ENCODE data around the gene SPANXC.

SPANXC gene

DNA sequence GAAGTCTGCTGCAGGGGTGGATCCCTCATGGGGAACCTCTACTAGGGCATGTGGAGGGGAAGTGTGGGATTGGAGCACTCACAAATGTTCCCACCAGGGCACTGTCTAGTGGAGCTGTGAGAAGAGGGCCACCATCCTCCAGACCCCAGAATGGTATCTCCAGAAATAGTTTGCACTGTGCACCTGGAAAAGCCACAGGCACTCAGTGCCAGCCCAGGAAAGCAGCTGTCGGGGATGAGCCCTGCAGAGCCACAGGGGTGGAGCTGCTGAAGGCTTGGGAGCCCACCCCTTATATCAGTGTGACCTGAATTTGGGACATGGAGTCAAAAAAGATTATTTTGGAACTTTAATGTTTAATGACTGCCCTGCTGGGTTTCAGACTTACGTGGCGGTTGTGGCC is 40.4 kb downstream of the SPANXC start:
- H3K4me3 ChIP-seq (ENCODE audit: low read depth, low read length) = no peak overlapping the region
- TF ChIP-seq, protein P1, sequence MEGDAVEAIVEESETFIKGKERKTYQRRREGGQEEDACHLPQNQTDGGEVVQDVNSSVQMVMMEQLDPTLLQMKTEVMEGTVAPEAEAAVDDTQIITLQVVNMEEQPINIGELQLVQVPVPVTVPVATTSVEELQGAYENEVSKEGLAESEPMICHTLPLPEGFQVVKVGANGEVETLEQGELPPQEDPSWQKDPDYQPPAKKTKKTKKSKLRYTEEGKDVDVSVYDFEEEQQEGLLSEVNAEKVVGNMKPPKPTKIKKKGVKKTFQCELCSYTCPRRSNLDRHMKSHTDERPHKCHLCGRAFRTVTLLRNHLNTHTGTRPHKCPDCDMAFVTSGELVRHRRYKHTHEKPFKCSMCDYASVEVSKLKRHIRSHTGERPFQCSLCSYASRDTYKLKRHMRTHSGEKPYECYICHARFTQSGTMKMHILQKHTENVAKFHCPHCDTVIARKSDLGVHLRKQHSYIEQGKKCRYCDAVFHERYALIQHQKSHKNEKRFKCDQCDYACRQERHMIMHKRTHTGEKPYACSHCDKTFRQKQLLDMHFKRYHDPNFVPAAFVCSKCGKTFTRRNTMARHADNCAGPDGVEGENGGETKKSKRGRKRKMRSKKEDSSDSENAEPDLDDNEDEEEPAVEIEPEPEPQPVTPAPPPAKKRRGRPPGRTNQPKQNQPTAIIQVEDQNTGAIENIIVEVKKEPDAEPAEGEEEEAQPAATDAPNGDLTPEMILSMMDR (IDR thresholded peaks at IDR 0.05; ENCODE audit: borderline replicate concordance, insufficient read depth, low read depth, low read length) = no peak

Measured in GM12875 (cell line).